ENCODE results near the gene ICAM5.

- TF ChIP-seq CTCF (IDR thresholded peaks at IDR 0.05; ENCODE audit: low read length) (no peak), EZH2 (optimal IDR thresholded peaks at IDR 0.05; ENCODE audit: low read depth, low read length) (no peak), EZH2phosphoT487 (IDR thresholded peaks at IDR 0.05; ENCODE audit: low read length) (no peak)
These were observed 33.2 kb upstream of the ICAM5 start for GRCh38 chr19:10256551-10256950.

Data from MM.1S (cell line).